Suprapubic skin (tissue), 4 donors: Measurements from ENCODE around the gene FAM222A. TPM values are rescaled to one million over a fixed set of nuclear protein-coding genes. Genes with fewer than 3 reads are reported as not detected.
A peak's percentile ranks its signal among the peaks of the same experiment; 100 is the strongest.

Experiments
- DNase-seq, 2 donors: peaks; one replicate each; pipeline ENCODE4 v3.0.0-alpha.2; 2019; ENCODE audit warnings: low spot score in 2 of 2
- H3K27ac ChIP-seq: fragments of 200-600 bp; sonication (generic); one replicate; pipeline ENCODE4 v1.5.1; 2019
- H3K27me3 ChIP-seq: fragments of 200-600 bp; sonication (generic); one replicate; pipeline ENCODE4 v1.5.1; 2019
- H3K36me3 ChIP-seq: fragments of 200-600 bp; sonication (generic); one replicate; pipeline ENCODE4 v1.5.1; 2019
- H3K4me1 ChIP-seq: fragments of 200-600 bp; sonication (generic); one replicate; pipeline ENCODE4 v1.5.1; 2019
- H3K4me3 ChIP-seq: fragments of 200-600 bp; sonication (generic); one replicate; pipeline ENCODE4 v1.5.1; 2019; ENCODE audit warnings: mild to moderate bottlenecking
- H3K9me3 ChIP-seq: fragments of 200-600 bp; sonication (generic); one replicate; pipeline ENCODE4 v1.5.1; 2019
- EP300 ChIP-seq: sonication (generic); formaldehyde crosslinking; IDR thresholded peaks from one replicate; pipeline ENCODE4 v1.6.1; 2017; ENCODE audit warnings: antibody characterized with exemption
- POLR2A ChIP-seq, 2 donors: fragments of 450-650 bp; IDR thresholded peaks; one replicate each; pipeline ENCODE4 v1.6.1; 2017; ENCODE audit warnings: antibody characterized with exemption in 2 of 2, mild to moderate bottlenecking in 2 of 2, moderate library complexity in 2 of 2
- POLR2AphosphoS5 ChIP-seq, 3 donors: sonication (generic); formaldehyde crosslinking; IDR thresholded peaks; one replicate each; pipeline ENCODE4 v1.6.1; 2017; ENCODE audit warnings: antibody characterized with exemption in 3 of 3
- WGBS: methylation state at CpG from one replicate; pipeline ENCODE4 v1.1.5; 2018; 5-methylcytosine and 5-hydroxymethylcytosine counted together
- total RNA-seq, 4 donors: library from RNA; depleted of rRNA; stranded (reverse); fragments of >200 nt; gene quantifications; one replicate each; pipeline ENCODE4 v1.1.0, GENCODE V29; 2016
- TF ChIP-seq, protein P1 (sequence below), 2 donors: fragments of 200-600 bp in 1 of 2; fragments of 450-650 bp in 1 of 2; sonication (generic) in 1 of 2; IDR thresholded peaks; one replicate each; pipeline ENCODE4 v1.5.1; 2016 to 2019; ENCODE audit warnings: antibody characterized with exemption in 2 of 2, mild to moderate bottlenecking in 1 of 2, moderate library complexity in 1 of 2

FAM222A gene
- total RNA-seq, 4 donors from 2014 or later: 3.9 to 8.5 (median 6.6) TPM

DNA sequence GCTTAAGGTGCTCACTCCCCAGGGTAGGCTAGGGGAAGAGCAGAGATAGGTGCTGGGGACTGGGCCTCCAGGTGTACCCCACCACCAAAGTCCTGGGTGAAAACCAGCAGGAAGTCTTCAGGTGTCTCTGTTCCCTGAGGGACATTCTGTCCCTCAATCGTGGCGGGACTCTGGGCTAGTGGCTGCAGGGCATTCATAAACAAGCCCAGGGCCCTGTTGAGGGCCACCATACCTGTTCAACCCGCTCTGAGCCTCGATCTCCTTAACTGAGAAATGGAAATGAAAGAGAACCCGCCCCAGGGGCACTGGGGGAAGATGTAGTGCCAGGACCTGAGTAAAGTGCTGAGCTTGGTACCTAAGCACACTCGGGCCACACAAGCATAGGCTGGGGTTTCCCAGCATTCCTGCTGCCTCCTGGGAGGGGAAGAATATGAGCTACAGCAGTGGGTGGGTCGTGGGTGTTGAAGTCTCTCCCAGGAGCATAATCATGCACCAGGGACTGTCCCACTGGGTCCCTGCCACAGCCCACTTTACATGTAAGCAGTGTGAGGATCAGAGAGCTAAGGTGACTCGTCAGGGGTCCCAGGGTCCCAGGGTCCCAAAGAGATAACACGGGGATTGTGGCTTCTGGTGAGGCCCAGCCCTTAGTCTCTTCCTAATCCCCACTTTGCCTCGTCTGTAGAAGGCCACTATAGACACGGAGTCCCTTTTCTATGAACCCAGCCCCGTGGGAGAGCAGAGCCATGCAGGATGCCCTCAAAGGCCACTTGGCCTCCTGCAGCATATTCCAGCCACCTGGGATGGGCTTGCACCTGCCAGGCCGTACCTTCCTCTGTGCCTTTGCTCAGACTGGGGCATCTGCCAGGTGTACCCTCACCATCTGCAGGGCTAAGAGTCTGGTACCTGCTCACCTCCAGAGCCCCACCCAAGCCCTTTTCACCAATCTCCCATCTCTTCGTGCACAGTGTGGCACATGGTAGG lies 14.4 kb downstream of the FAM222A start:
- no peak overlapping the region for H3K4me3 ChIP-seq
- TF ChIP-seq EP300 (no peak), POLR2A (IDR thresholded peaks at IDR 0.05) (no peak), POLR2AphosphoS5 (IDR thresholded peaks at IDR 0.05) (no peak)
- TF ChIP-seq, protein P1, sequence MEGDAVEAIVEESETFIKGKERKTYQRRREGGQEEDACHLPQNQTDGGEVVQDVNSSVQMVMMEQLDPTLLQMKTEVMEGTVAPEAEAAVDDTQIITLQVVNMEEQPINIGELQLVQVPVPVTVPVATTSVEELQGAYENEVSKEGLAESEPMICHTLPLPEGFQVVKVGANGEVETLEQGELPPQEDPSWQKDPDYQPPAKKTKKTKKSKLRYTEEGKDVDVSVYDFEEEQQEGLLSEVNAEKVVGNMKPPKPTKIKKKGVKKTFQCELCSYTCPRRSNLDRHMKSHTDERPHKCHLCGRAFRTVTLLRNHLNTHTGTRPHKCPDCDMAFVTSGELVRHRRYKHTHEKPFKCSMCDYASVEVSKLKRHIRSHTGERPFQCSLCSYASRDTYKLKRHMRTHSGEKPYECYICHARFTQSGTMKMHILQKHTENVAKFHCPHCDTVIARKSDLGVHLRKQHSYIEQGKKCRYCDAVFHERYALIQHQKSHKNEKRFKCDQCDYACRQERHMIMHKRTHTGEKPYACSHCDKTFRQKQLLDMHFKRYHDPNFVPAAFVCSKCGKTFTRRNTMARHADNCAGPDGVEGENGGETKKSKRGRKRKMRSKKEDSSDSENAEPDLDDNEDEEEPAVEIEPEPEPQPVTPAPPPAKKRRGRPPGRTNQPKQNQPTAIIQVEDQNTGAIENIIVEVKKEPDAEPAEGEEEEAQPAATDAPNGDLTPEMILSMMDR (IDR thresholded peaks at IDR 0.05): no peak
- H3K4me1 ChIP-seq: peaks cover 46% of the 10 kb centered on the region
- peak overlapping the region; percentile 52 for H3K27ac ChIP-seq
- DNase-seq: peak; percentile 48 to 64
- H3K27me3 ChIP-seq: no peaks in the 10 kb centered on the region
- no peaks in the 10 kb centered on the region for H3K9me3 ChIP-seq
- WGBS: 60% methylated on average over 9 of the region's 14 CpGs
- H3K36me3 ChIP-seq: no peaks in the 10 kb centered on the region

- Histone ChIP-seq H3K9me3 (no peaks in the 10 kb centered on the region), H3K27ac (no peak overlapping the region), H3K4me3 (no peak overlapping the region), H3K36me3 (no peaks in the 10 kb centered on the region), H3K4me1 (peaks cover 41% of the 10 kb centered on the region), H3K27me3 (no peaks in the 10 kb centered on the region)
- peak; percentile 56 to 60 for DNase-seq
- WGBS: 67% methylated on average over 1 of the region's 1 CpG
- TF ChIP-seq, protein P1 (IDR thresholded peaks at IDR 0.05): no peak
- no peak for TF ChIP-seq EP300
- TF ChIP-seq POLR2AphosphoS5 (IDR thresholded peaks at IDR 0.05): no peak
- no peak for TF ChIP-seq POLR2A (IDR thresholded peaks at IDR 0.05)
Observed at GRCh38 chr12:109728921-109729320, 15.3 kb downstream of the FAM222A start.

DNA sequence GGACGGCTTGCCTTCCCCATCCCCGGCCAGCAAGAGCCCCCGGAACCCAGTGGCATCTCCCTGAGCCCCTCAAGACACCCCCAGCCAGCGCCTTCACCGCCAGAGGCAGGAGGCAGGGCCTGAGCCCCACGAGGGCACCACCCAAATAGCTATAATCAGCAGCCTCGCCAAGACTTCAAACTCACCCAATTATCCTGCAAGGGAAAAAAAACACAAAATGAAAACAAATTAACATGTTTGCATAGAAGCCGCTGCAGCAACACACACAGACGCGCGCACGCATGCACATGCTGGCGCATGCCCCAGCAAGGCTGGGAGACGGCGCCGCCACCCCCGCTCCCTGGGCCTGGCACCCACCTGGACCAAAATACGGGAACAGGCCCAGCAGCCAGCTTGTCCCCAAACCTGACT lies 15.8 kb downstream of the FAM222A start:
- Histone ChIP-seq H3K27me3 (no peaks in the 10 kb centered on the region), H3K27ac (no peak overlapping the region), H3K4me3 (no peak overlapping the region), H3K36me3 (no peaks in the 10 kb centered on the region), H3K9me3 (no peaks in the 10 kb centered on the region), H3K4me1 (peaks cover 41% of the 10 kb centered on the region)
- peak; percentile 48 to 70 for DNase-seq
- WGBS: 43% methylated on average over 15 of the region's 18 CpGs
- TF ChIP-seq, protein P1 (IDR thresholded peaks at IDR 0.05): no peak
- no peak for TF ChIP-seq POLR2AphosphoS5 (IDR thresholded peaks at IDR 0.05)
- no peak for TF ChIP-seq EP300
- TF ChIP-seq POLR2A (IDR thresholded peaks at IDR 0.05): no peak

DNA sequence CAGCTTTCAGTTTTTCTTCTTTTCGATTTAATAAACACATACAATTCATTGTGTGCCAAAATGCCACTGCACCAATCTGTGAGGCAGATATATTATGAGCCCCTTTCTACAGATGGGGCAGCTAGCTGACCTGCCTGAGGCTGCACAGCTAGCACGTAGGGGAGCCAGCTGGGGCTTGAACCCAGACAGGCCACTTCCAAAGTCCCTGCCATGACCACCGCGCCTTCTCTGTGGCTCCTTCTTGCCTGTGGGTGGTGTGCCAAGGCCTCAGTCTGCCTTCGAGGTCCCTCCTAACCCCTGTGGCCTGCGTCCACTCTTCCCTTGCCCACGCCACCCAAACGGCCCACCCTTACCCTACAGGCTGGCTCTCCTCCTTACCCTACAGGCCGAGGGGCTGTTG lies 16.2 kb downstream of the FAM222A start:
- Histone ChIP-seq H3K4me3 (no peak overlapping the region), H3K4me1 (peaks cover 41% of the 10 kb centered on the region), H3K9me3 (no peaks in the 10 kb centered on the region), H3K36me3 (no peaks in the 10 kb centered on the region), H3K27ac (no peak overlapping the region), H3K27me3 (peaks cover 2% of the 10 kb centered on the region)
- 66% methylated on average over 9 of the region's 9 CpGs for WGBS
- TF ChIP-seq, protein P1 (IDR thresholded peaks at IDR 0.05): no peak
- TF ChIP-seq POLR2AphosphoS5 (IDR thresholded peaks at IDR 0.05) (no peak), EP300 (no peak), POLR2A (IDR thresholded peaks at IDR 0.05) (no peak)
- peak; percentile 51 to 65 for DNase-seq
